SJCRH30 (cell line): Measurements from ENCODE around the gene VWC2. TPM values are rescaled to one million over a fixed set of nuclear protein-coding genes. Genes with fewer than 3 reads are reported as not detected.

Source experiments
- DNase-seq, 2 experiments: peaks; one replicate each; pipeline ENCODE4 v3.0.0-alpha.2; 2015 to 2020
- H3K27ac ChIP-seq: fragments of 250-450 bp; sonication (Bioruptor Pico); 2 replicates; pipeline ENCODE4 v1.5.1; 2020; ENCODE audit warnings: mild to moderate bottlenecking, moderate library complexity
- H3K27me3 ChIP-seq: fragments of 250-450 bp; sonication (Bioruptor Pico); 2 replicates; pipeline ENCODE4 v1.5.1; 2020; ENCODE audit warnings: mild to moderate bottlenecking, moderate library complexity
- H3K36me3 ChIP-seq: fragments of 250-450 bp; sonication (Bioruptor Pico); 2 replicates; pipeline ENCODE4 v1.5.1; 2020; ENCODE audit warnings: mild to moderate bottlenecking, moderate library complexity
- H3K4me1 ChIP-seq: fragments of 250-450 bp; sonication (Bioruptor Pico); 2 replicates; pipeline ENCODE4 v1.5.1; 2020; ENCODE audit warnings: mild to moderate bottlenecking, moderate library complexity
- H3K4me3 ChIP-seq: fragments of 250-450 bp; sonication (Bioruptor Pico); 2 replicates; pipeline ENCODE4 v1.5.1; 2020; ENCODE audit warnings: mild to moderate bottlenecking, moderate library complexity
- H3K9me3 ChIP-seq: fragments of 250-450 bp; sonication (Bioruptor Pico); replicated peaks from 2 replicates; pipeline ENCODE4 v1.5.1; 2020; ENCODE audit warnings: mild to moderate bottlenecking, moderate library complexity
- total RNA-seq: library from RNA; depleted of rRNA; stranded (reverse); fragments of >200 nt; shearing (Covaris generic); gene quantifications from 2 replicates; pipeline ENCODE4 v1.2.3, GENCODE V29; 2014; rRNA removed

Gene VWC2
- total RNA-seq: not detected in 2 replicates

DNA sequence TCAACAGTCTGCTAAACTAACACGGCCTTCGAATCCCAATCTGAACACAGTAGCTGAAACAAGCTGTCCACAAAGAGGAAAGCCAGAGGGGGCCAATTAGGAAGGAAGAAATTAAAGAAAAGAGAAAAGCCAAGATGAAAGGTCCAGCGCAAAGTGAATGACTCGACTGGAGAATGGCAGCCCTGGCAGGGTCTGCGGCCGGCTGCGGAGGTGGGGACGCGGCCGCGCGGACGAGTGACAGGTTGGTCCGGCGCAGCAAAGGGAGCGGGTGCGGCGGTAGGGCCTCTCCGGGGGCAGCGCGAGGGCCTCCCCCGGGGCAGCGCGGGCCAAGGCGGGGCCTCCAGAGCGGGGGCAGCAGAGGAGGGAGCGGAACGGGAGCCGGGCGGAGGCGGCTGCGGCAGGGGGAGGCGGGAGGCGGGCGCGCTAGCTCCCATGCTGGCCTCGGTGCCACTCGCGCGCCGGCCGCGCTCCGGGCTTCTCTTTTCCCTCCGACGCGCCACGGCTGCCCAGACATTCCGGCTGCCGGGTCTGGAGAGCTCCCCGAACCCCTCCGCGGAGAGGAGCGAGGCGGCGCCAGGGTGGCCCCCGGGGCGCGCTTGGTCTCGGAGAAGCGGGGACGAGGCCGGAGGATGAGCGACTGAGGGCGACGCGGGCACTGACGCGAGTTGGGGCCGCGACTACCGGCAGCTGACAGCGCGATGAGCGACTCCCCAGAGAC, at the start of gene VWC2:
Gene VWC2 (plus strand): TSS at position 421 of the 718 bp plus-strand sequence. CDS start 1,798 bp downstream, outside the sequence.
- Histone ChIP-seq H3K4me3 (no peak within 1 kb of the TSS), H3K27ac (no peak within 1 kb of the TSS), H3K4me1 (no peaks in the 10 kb centered on the region), H3K27me3 (no peaks in the 10 kb centered on the region; the same call in 1 of the 2 replicates), H3K36me3 (no peaks in the 10 kb centered on the region), H3K9me3 (no peaks in the 10 kb centered on the region)
- DNase-seq: no peak

DNA sequence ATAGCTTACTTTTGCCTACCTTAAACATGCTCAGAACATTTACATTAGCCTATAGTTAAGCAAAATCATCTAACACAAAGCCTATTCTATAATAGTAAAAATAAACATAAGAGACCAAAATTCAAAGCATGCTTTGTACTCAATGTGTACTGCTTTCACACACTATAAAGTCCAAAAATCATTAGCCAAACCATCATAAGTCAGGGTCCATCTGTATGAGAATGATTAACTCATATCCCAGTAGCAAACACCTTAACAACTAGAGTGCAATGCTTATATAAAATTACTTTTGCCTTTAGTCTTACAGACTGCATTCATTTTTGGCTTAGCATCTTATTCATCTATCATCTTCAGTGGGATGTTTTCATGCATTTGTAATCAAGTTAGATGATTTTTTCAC, 49.4 kb upstream of the VWC2 start:
- no peak for DNase-seq
- Histone ChIP-seq H3K4me1 (no peaks in the 10 kb centered on the region), H3K9me3 (no peaks in the 10 kb centered on the region), H3K36me3 (no peaks in the 10 kb centered on the region), H3K27me3 (no peaks in the 10 kb centered on the region; the same call in 1 of the 2 replicates), H3K27ac (no peak overlapping the region), H3K4me3 (no peak overlapping the region)

DNA sequence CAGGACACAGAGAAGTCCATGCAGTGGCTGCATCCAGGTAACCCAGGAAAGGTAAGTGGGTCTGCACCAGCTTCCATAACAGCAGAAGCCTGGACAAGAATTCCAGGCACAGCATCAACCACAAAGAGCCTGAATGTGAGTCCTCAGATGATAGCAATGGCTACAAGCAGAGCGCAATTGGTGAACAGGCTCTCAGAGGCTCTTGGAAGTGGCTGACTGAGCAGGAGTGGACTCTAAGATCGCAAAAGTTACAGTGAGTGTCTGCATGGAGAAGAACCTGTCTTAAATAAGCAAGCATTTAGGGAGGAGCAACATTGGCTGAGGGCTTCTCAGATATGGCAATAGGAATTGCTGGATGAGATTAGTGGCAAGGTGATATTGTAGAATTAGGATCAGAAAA, 41.6 kb upstream of the VWC2 start:
- Histone ChIP-seq H3K27me3 (no peaks in the 10 kb centered on the region), H3K27ac (no peak overlapping the region), H3K36me3 (no peaks in the 10 kb centered on the region), H3K9me3 (no peaks in the 10 kb centered on the region), H3K4me3 (no peak overlapping the region), H3K4me1 (no peaks in the 10 kb centered on the region)
- no peak for DNase-seq

DNA sequence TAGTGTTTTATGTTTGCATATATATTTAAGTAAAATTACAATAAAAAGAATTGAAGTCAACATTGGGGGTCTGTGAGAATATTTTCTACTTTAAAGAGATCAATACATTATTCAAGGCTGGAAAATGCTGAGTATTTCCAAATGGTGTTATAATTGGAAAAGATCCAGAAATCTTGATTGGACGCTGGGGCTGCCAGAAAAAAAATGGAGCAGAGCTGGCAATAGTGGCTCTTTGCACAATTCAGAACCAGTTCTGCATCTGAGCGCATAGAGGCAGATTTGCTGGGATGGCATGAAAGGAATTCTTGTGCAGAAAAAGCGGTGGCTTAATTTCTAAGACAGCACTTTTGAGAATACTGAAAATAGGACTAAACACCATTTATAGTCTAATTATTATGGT, 10.8 kb upstream of the VWC2 start:
- H3K36me3 ChIP-seq: no peaks in the 10 kb centered on the region
- no peak for DNase-seq
- H3K27me3 ChIP-seq: no peaks in the 10 kb centered on the region
- no peak overlapping the region for H3K4me3 ChIP-seq
- no peak overlapping the region for H3K27ac ChIP-seq
- H3K4me1 ChIP-seq: no peaks in the 10 kb centered on the region
- H3K9me3 ChIP-seq: no peaks in the 10 kb centered on the region

DNA sequence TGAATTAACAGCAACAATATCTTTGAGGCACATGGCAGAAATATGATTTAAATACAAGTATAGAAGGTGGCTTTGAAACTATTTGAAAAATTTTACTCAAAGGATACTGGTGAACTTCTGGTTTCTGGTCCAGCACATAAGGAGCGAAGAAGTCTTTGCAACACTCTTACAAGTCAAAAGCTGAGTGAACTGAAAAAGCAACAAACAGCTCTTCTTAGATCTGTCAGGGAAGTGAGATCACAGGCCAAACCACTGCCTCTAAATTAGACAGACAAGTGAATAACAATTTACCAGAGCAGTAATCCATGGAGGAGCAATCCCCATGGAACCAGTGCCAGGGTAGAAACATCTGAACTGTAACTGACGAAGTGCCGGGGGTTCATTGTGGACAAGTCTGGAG, 9.6 kb upstream of the VWC2 start:
- H3K36me3 ChIP-seq: no peaks in the 10 kb centered on the region
- H3K9me3 ChIP-seq: no peaks in the 10 kb centered on the region
- no peaks in the 10 kb centered on the region for H3K4me1 ChIP-seq
- no peak for DNase-seq
- H3K27me3 ChIP-seq: no peaks in the 10 kb centered on the region
- H3K4me3 ChIP-seq: no peak overlapping the region
- H3K27ac ChIP-seq: no peak overlapping the region

DNA sequence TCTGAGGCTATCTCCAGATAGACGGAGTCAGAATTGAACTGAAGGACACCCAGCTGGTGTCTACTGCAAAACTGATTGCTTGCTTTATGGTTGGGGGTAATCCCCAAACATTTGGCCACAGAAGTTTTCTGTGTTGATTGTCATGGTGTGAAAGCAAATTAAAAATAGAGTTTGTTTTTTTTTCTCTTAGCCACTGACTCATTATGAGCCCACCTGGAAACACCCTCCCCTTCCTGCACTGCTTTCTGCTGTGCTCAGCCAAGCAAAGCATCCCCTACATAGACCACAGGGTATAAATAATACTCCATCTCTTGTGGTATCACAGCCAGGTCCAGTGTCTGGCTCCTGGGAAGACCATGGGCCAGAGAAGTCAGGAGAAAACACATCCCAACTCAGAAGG, 6.5 kb upstream of the VWC2 start:
- no peak overlapping the region for H3K4me3 ChIP-seq
- H3K27me3 ChIP-seq: no peaks in the 10 kb centered on the region
- no peaks in the 10 kb centered on the region for H3K9me3 ChIP-seq
- no peaks in the 10 kb centered on the region for H3K4me1 ChIP-seq
- no peak overlapping the region for H3K27ac ChIP-seq
- H3K36me3 ChIP-seq: no peaks in the 10 kb centered on the region
- no peak for DNase-seq

DNA sequence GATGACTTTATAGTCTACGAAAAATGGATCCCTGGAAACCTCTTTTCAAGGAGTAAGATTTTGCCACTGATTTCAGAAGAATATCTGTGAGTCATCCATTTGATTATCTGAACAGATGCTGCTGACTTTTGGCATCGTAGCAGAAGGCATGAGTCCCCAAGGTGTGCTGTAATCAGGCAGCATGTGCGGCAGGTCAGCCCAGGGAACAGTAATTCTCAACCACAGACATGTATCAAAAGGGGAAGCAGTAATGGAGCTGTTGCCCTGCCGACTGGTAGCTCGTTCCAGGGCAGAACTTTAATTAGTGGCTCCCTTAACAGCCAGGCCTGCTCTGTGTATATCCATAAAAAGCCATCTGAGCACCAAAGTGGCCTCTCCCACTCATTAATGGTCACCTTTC, 5.7 kb upstream of the VWC2 start:
- Histone ChIP-seq H3K27ac (no peak overlapping the region), H3K4me3 (no peak overlapping the region), H3K36me3 (no peaks in the 10 kb centered on the region), H3K27me3 (no peaks in the 10 kb centered on the region), H3K9me3 (no peaks in the 10 kb centered on the region), H3K4me1 (no peaks in the 10 kb centered on the region)
- no peak for DNase-seq

DNA sequence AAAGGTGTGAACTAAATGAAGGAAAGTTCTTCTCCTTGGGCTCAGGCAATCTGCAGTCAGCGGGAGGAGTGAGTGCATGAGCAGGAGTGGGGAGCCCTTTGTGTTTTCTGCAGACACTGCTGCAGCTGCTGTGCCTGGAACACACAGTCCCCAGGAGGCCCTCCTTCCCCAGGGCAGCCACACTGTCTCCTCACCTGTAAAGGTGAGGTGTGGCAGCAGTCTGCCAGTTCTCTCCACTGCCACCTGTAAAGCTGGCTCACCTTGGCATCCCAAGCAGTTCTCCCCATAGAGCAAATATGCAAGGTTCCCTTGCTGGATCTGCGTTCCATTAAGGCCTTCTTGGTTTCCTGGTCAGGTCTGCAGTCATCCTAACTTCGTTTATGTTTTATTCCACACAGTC, 5.2 kb upstream of the VWC2 start:
- no peak for DNase-seq
- no peaks in the 10 kb centered on the region for H3K27me3 ChIP-seq
- no peak overlapping the region for H3K27ac ChIP-seq
- no peak overlapping the region for H3K4me3 ChIP-seq
- H3K36me3 ChIP-seq: no peaks in the 10 kb centered on the region
- H3K4me1 ChIP-seq: no peaks in the 10 kb centered on the region
- no peaks in the 10 kb centered on the region for H3K9me3 ChIP-seq

DNA sequence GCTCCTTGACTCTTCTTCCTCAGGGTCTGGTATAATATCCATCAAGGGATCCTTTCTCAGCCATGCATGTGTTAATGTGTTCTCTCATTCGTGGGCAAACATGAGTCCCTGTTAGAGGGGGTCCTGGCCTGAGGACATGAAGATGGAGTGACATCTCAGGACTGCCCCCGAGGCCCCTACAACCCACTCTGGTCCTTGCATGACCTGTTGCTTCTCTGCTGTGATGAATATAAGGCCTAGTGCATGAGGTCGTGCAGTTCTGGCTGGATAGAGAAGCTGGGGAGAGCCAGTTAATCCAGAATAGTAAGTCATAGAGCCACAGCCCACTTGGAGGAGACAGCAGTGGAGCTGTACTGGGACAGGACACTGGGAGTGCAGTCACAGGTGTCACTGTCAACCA, 4.6 kb upstream of the VWC2 start:
- H3K27ac ChIP-seq: no peak overlapping the region
- DNase-seq: no peak
- no peaks in the 10 kb centered on the region for H3K9me3 ChIP-seq
- no peaks in the 10 kb centered on the region for H3K27me3 ChIP-seq
- no peak overlapping the region for H3K4me3 ChIP-seq
- no peaks in the 10 kb centered on the region for H3K36me3 ChIP-seq
- H3K4me1 ChIP-seq: no peaks in the 10 kb centered on the region

DNA sequence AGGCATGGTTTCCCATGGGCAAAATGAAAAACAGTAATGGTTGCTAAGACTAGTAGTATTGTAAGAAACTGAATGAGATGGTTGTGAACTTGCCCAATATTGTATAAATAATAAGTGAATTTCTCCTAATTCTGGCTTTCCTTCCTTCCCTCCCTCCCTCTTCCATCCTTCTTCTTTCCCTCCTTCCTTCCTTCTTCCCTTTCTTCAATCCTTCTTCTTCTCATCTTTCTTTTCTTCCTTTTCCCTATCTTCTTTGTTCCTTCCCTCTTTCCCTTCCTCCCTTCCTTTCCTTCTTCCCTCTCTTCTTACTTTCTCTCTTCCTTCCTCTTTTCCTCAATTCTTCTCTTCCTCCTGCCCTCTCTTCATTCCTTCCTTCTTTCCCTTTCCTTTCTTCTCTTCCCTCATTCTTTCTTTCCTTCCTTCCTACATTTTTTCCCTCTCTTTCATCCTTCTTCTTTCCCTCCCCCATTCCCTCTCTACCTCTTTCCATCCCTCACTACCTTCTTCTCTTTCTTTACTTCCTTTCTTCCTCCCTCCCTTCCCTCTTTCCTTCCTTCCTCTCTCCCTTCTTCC, 4.1 kb upstream of the VWC2 start:
- Histone ChIP-seq H3K27me3 (no peaks in the 10 kb centered on the region), H3K4me3 (no peak overlapping the region), H3K27ac (no peak overlapping the region), H3K4me1 (no peaks in the 10 kb centered on the region), H3K9me3 (no peaks in the 10 kb centered on the region), H3K36me3 (no peaks in the 10 kb centered on the region)
- DNase-seq: no peak

DNA sequence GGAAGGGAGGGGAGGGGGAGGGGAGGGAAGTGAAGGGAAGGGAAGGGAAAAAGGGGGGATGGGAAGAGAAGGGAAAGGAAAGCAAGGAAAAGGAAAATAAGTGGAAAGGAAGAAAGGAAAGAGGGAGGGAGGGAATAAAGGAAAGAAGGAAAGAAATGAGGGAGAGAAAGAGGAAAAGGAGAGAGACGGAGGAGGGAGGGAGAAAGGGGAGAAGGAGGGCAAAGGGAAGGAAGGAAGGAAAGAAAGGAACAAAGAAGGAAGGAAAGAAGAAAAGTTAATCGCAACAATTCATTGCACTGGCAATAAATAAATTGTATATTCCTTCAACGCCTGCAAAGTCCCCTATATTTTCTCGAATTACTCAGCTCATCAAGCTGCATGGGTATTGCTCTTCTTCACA, 2.6 kb upstream of the VWC2 start:
- Histone ChIP-seq H3K36me3 (no peaks in the 10 kb centered on the region), H3K27ac (no peak overlapping the region), H3K9me3 (no peaks in the 10 kb centered on the region), H3K4me1 (no peaks in the 10 kb centered on the region), H3K4me3 (no peak overlapping the region), H3K27me3 (no peaks in the 10 kb centered on the region)
- DNase-seq: no peak

DNA sequence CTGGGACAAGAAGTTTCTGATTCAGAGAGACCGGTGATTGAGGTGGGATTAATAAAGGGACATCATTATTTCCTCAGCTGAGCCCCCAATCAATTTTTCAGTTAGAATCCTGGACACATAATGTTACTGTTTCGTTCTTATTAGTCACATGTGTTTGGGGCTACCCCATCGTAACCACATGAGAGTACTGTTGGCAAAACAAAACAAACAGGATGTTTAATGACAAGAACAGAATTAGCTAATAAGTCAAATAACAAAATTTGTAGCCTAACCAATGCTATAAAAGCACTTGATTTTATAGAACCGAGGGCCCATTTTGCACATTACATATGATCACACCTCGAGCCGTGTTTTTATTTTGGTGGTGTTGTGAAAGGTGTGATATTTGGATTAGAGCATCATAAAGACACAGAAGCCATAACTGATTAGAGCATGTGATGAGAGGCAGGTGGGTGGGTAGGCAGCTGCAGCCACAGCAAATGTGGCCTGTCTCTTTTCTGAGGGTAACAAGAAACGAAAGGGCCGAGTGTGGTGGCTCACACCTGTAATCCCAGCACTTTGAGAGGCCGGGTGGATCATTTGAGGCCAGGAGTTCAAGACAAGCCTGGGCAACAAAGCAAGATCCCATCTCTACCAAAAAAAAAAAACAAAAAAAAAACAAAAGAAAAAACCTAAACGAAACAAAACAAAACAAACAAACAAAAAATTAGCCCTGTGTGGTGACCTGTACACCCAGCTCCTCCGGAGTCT, 1.8 kb upstream of the VWC2 start:
- Histone ChIP-seq H3K27ac (no peak overlapping the region), H3K4me1 (no peaks in the 10 kb centered on the region), H3K27me3 (no peaks in the 10 kb centered on the region), H3K4me3 (no peak overlapping the region), H3K9me3 (no peaks in the 10 kb centered on the region), H3K36me3 (no peaks in the 10 kb centered on the region)
- DNase-seq: no peak

DNA sequence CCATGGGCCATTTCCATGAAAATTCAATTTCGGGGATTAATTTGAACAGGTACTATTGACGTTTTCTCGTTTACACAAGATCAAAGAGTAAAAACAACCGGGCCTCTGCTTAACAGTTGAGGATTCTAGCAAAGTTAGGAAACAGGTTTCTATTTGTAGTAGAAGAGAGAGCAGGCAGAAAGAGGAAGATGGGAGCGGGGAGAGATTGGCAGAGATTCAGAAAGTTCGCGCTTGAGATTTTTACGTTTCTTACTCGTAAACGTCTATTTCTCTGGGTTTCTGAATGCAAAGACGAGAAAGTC, 571 bp upstream of the VWC2 start:
- Histone ChIP-seq H3K4me3 (no peak overlapping the region), H3K27me3 (no peaks in the 10 kb centered on the region), H3K36me3 (no peaks in the 10 kb centered on the region), H3K4me1 (no peaks in the 10 kb centered on the region), H3K27ac (no peak overlapping the region), H3K9me3 (no peaks in the 10 kb centered on the region)
- no peak for DNase-seq

DNA sequence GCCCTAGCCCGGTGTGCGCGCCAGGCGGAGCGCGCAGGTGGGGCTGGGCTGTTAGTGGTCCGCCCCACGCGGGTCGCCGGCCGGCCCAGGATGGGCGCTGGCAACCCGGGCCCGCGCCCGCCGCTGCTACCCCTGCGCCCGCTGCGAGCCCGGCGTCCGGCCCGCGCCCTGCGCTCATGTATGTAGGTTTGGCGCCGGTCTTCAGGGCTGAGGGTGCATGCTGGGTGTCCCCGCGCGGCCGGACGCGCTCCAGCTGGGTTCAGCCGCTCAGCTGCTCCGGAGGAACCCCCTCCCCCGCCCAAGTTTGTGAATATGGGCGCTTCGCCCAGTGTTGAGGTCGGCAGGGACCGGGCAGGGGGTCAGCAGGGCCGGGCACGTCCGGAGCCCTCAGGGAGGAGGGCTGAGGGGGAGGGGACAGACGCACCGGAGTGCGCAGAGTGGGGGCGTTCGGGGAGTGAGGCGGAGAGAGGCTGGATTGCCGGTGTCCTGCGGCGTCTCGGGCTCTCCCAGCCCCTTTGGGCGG, 559 bp downstream of the VWC2 start:
- no peaks in the 10 kb centered on the region for H3K9me3 ChIP-seq
- H3K36me3 ChIP-seq: no peaks in the 10 kb centered on the region
- H3K27ac ChIP-seq: no peak overlapping the region
- H3K27me3 ChIP-seq: no peaks in the 10 kb centered on the region; the same call in 1 of the 2 replicates
- no peak overlapping the region for H3K4me3 ChIP-seq
- DNase-seq: no peak
- no peaks in the 10 kb centered on the region for H3K4me1 ChIP-seq

DNA sequence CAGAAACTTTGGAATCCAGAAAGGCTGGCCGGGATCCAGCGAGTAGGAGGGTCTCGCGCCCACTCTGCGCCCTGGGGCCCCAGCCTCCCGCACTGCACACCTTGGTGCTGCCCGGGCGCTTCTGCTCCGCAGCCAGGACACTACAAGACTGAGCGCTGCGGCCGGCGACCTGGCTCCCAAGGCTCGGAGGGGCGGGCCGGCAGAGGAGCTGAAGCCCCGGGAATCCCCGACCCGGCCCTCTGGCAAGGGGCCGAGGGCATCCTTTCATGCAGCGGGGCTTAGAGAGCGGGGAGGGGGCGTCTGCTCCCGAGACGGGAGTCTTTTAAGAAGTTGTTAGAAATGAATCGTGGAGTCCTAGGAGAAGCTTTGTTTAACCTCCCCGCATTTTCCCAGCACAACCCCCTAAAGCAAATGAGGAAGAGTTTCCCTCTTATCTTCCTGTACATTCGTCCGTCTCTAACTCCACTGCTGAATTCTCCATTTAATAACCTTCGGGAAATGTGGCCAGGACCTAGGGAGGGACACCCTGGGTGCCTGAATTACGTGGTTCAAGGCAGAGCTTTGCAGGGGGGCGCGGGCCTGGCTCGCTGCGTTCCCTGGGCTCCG, 1.1 kb downstream of the VWC2 start:
- Histone ChIP-seq H3K9me3 (no peaks in the 10 kb centered on the region), H3K36me3 (no peaks in the 10 kb centered on the region), H3K27me3 (no peaks in the 10 kb centered on the region; the same call in 1 of the 2 replicates), H3K4me1 (no peaks in the 10 kb centered on the region), H3K27ac (no peak overlapping the region), H3K4me3 (no peak overlapping the region)
- DNase-seq: no peak
